H9 (cell line): ENCODE measurements around the gene EZH1. TPM values are rescaled to one million over a fixed set of nuclear protein-coding genes. Genes with fewer than 3 reads are reported as not detected.

Experiments
- DNase-seq: peaks from one replicate; pipeline ENCODE4 v3.0.0-alpha.2; 2017
- H2AFZ ChIP-seq: one replicate; pipeline ENCODE4 v1.6.1; 2013; ENCODE audit warnings: mild to moderate bottlenecking, low read length, control low read depth, moderate library complexity
- H2AK5ac ChIP-seq: 2 replicates; pipeline ENCODE4 v1.6.1; 2013; ENCODE audit warnings: low read length, control low read depth, mixed read lengths; ENCODE audit not compliant: insufficient read length
- H2BK120ac ChIP-seq: one replicate; pipeline ENCODE4 v1.6.1; 2013; ENCODE audit warnings: low read depth, mild to moderate bottlenecking, low read length, control low read depth, inconsistent platforms; ENCODE audit not compliant: poor library complexity, severe bottlenecking
- H2BK12ac ChIP-seq: 2 replicates; pipeline ENCODE4 v1.6.1; 2013; ENCODE audit warnings: low read length, control low read depth, mixed read lengths, low read depth; ENCODE audit not compliant: insufficient read length
- H2BK15ac ChIP-seq: 2 replicates; pipeline ENCODE4 v1.6.1; 2013; ENCODE audit warnings: low read depth, low read length, control low read depth
- H2BK20ac ChIP-seq: one replicate; pipeline ENCODE4 v1.6.1; 2013; ENCODE audit warnings: low read depth, mild to moderate bottlenecking, low read length, control low read depth, inconsistent platforms; ENCODE audit not compliant: poor library complexity, severe bottlenecking
- H2BK5ac ChIP-seq: 2 replicates; pipeline ENCODE4 v1.6.1; 2013; ENCODE audit warnings: low read length, control low read depth, mixed read lengths; ENCODE audit not compliant: insufficient read length
- H3K14ac ChIP-seq: 2 replicates; pipeline ENCODE4 v1.6.1; 2013; ENCODE audit warnings: low read length, control low read depth; ENCODE audit not compliant: insufficient read depth
- H3K18ac ChIP-seq: 2 replicates; pipeline ENCODE4 v1.6.1; 2013; ENCODE audit warnings: low read depth, mild to moderate bottlenecking, mixed read lengths, low read length, control low read depth; ENCODE audit not compliant: insufficient read length
- H3K23ac ChIP-seq: 2 replicates; pipeline ENCODE4 v1.6.1; 2013; ENCODE audit warnings: low read length, control low read depth, mixed read lengths, low read depth; ENCODE audit not compliant: insufficient read length
- H3K23me2 ChIP-seq: 2 replicates; pipeline ENCODE4 v1.6.1; 2013; ENCODE audit warnings: low read depth, mild to moderate bottlenecking, mixed read lengths, low read length, control low read depth; ENCODE audit not compliant: insufficient read length, poor library complexity, severe bottlenecking
- H3K27ac ChIP-seq: 2 replicates; pipeline ENCODE4 v1.5.1; 2013; ENCODE audit warnings: low read length, control low read depth, mixed read lengths, low read depth; ENCODE audit not compliant: insufficient read length
- H3K27me3 ChIP-seq: 2 replicates; pipeline ENCODE4 v1.6.1; 2013; ENCODE audit warnings: low read length, control low read depth, inconsistent platforms; ENCODE audit not compliant: insufficient read depth
- H3K4ac ChIP-seq: 2 replicates; pipeline ENCODE4 v1.6.1; 2013; ENCODE audit warnings: low read depth, mild to moderate bottlenecking, control low read depth, inconsistent platforms, low read length, moderate library complexity
- H3K4me1 ChIP-seq: 2 replicates; pipeline ENCODE4 v1.6.1; 2013; ENCODE audit warnings: low read length, control low read depth, inconsistent platforms; ENCODE audit not compliant: insufficient read depth
- H3K4me2 ChIP-seq: 2 replicates; pipeline ENCODE4 v1.6.1; 2013; ENCODE audit warnings: low read length, control low read depth, mixed read lengths; ENCODE audit not compliant: insufficient read length, insufficient read depth
- H3K56ac ChIP-seq: 2 replicates; pipeline ENCODE4 v1.6.1; 2013; ENCODE audit warnings: low read depth, mild to moderate bottlenecking, mixed read lengths, low read length, control low read depth; ENCODE audit not compliant: insufficient read length
- H3K79me1 ChIP-seq: 2 replicates; pipeline ENCODE4 v1.6.1; 2013; ENCODE audit warnings: low read depth, mild to moderate bottlenecking, moderate library complexity, low read length, control low read depth, inconsistent platforms; ENCODE audit not compliant: insufficient read depth, poor library complexity, severe bottlenecking
- H3K79me2 ChIP-seq: 2 replicates; pipeline ENCODE4 v1.6.1; 2013; ENCODE audit warnings: low read length, control low read depth, inconsistent platforms; ENCODE audit not compliant: insufficient read depth
- H3K9ac ChIP-seq: 2 replicates; pipeline ENCODE4 v1.6.1; 2013; ENCODE audit warnings: low read length, control low read depth, mixed read lengths; ENCODE audit not compliant: insufficient read length; ENCODE audit errors: extremely low read depth
- H3K9me3 ChIP-seq: one replicate; pipeline ENCODE4 v1.6.1; 2013; ENCODE audit warnings: low read depth, low read length, inconsistent platforms; ENCODE audit not compliant: control insufficient read depth
- H3T11ph ChIP-seq: one replicate; pipeline ENCODE4 v1.6.1; 2013; ENCODE audit warnings: mild to moderate bottlenecking, low read length, control low read depth, inconsistent platforms
- H4K20me1 ChIP-seq: one replicate; pipeline ENCODE4 v1.6.1; 2013; ENCODE audit not compliant: control insufficient read depth, insufficient read length, insufficient read depth
- H4K5ac ChIP-seq: 2 replicates; pipeline ENCODE4 v1.6.1; 2013; ENCODE audit warnings: low read depth, mild to moderate bottlenecking, mixed read lengths, low read length, control low read depth; ENCODE audit not compliant: insufficient read length
- H4K8ac ChIP-seq: replicated peaks from 2 replicates; pipeline ENCODE4 v1.6.1; 2013; ENCODE audit warnings: low read length, control low read depth, mixed read lengths, low read depth; ENCODE audit not compliant: insufficient read length
- H4K91ac ChIP-seq: 2 replicates; pipeline ENCODE4 v1.6.1; 2013; ENCODE audit warnings: low read depth, mild to moderate bottlenecking, moderate library complexity, mixed read lengths, low read length, control low read depth; ENCODE audit not compliant: insufficient read length
- H3K27ac Mint-ChIP-seq, 3 experiments: 2 replicates in 2 of 3; 3 replicates in 1 of 3; pipeline ENCODE4 v1.8.0; 2020 to 2021; ENCODE audit warnings: mixed read lengths in 3 of 3, mild to moderate bottlenecking in 1 of 3, moderate library complexity in 1 of 3
- H3K27me3 Mint-ChIP-seq: 2 replicates; pipeline ENCODE4 v1.8.0; 2021; ENCODE audit warnings: low read depth, mild to moderate bottlenecking, moderate library complexity, mixed read lengths
- H3K36me3 Mint-ChIP-seq, 3 experiments: 2 replicates in 2 of 3; 3 replicates in 1 of 3; pipeline ENCODE4 v1.8.0; 2020 to 2021; ENCODE audit warnings: low read depth in 3 of 3, mixed read lengths in 3 of 3; ENCODE audit not compliant: insufficient read depth in 1 of 3
- H3K4me1 Mint-ChIP-seq, 2 experiments: 2 replicates each; pipeline ENCODE4 v1.8.0; 2020; ENCODE audit warnings: mixed read lengths in 2 of 2
- H3K4me3 Mint-ChIP-seq, 2 experiments: 2 replicates in 1 of 2; 3 replicates in 1 of 2; pipeline ENCODE4 v1.8.0; 2020 to 2021; ENCODE audit warnings: mild to moderate bottlenecking in 2 of 2, mixed read lengths in 2 of 2, moderate library complexity in 1 of 2
- H3K9me3 Mint-ChIP-seq, 2 experiments: 2 replicates in 1 of 2; 3 replicates in 1 of 2; pipeline ENCODE4 v1.8.0; 2020; ENCODE audit warnings: mild to moderate bottlenecking in 2 of 2, mixed read lengths in 2 of 2, moderate library complexity in 1 of 2
- CTCF ChIP-seq: fragments of 200-600 bp; sonication (generic); conservative IDR thresholded peaks from 3 replicates; pipeline ENCODE4 v1.8.0; 2021; ENCODE audit warnings: antibody characterized with exemption, mild to moderate bottlenecking
- WGBS: extraction: QIAGEN DNeasy Blood & Tissue Kit; methylation state at CpG from one replicate; pipeline ENCODE4 v1.1.7; 2013; ENCODE audit warnings: missing lambda C conversion rate, low lambda C conversion rate, mixed read lengths; ENCODE audit not compliant: insufficient read length; ENCODE audit errors: extremely low coverage; 5-methylcytosine and 5-hydroxymethylcytosine counted together
- total RNA-seq: library from RNA; stranded (reverse); gene quantifications from 2 replicates; pipeline ENCODE4 v1.2.1, GENCODE V29; 2021

The EZH1 gene
- total RNA-seq, 1 experiment from 2014 or later, result 17.9 TPM

- no peak overlapping the region for H3K4ac ChIP-seq
- peaks cover 30 to 44% of the 10 kb centered on the region in 2 experiments for H3K4me1 Mint-ChIP-seq
- H2BK15ac ChIP-seq, result no peak overlapping the region
- H3K4me3 Mint-ChIP-seq, result no peak overlapping the region
- DNase-seq, result no peak
- no peak overlapping the region for H2AK5ac ChIP-seq
- no peaks in the 10 kb centered on the region for H3K27me3 ChIP-seq
- no peak overlapping the region for H3K56ac ChIP-seq
- H2BK20ac ChIP-seq, result no peak overlapping the region
- H3K9ac ChIP-seq, result no peak overlapping the region
- no peak overlapping the region for H3K4me2 ChIP-seq
- no peak overlapping the region for H4K8ac ChIP-seq
- no peaks in the 10 kb centered on the region for H3K9me3 ChIP-seq
- H2BK120ac ChIP-seq, result no peak overlapping the region
- no peaks in the 10 kb centered on the region for H4K20me1 ChIP-seq
- H3K14ac ChIP-seq, result no peak overlapping the region
- no CpG with 5 or more reads among the region's 30 CpGs for WGBS
- H3K27ac Mint-ChIP-seq, result no peak overlapping the region
- no peaks in the 10 kb centered on the region; the same call in 1 of the 2 replicates for H3K79me2 ChIP-seq
- H4K5ac ChIP-seq, result no peak overlapping the region
- no peak for TF ChIP-seq CTCF
- no peak overlapping the region for H4K91ac ChIP-seq
- H3K36me3 Mint-ChIP-seq, result peaks cover 12 to 28% (median 22%) of the 10 kb centered on the region in 3 experiments
- H2BK12ac ChIP-seq, result no peak overlapping the region
- H3K23ac ChIP-seq, result no peak overlapping the region
- peaks cover 28% of the 10 kb centered on the region for H3K23me2 ChIP-seq
- no peak overlapping the region for H3K18ac ChIP-seq
- peaks cover 4% of the 10 kb centered on the region; the same call in 1 of the 2 replicates for H3K4me1 ChIP-seq
- H2BK5ac ChIP-seq, result no peak overlapping the region
- H3K27me3 Mint-ChIP-seq, result peaks cover 4% of the 10 kb centered on the region; the same call in 1 of the 2 replicates
- no peak overlapping the region for H3T11ph ChIP-seq
- no peak overlapping the region for H2AFZ ChIP-seq
- no peaks in the 10 kb centered on the region for H3K9me3 Mint-ChIP-seq
- no peaks in the 10 kb centered on the region for H3K79me1 ChIP-seq
- H3K27ac ChIP-seq, result no peak overlapping the region
These were observed 71.5 kb downstream of the EZH1 start for GRCh38 chr17:42673266-42673884.
